Panc1 (cell line): ENCODE measurements around the gene TRIM16.
"Not testable (repeated sequence)": the region's sequence is repeated elsewhere in the genome, so short reads cannot be mapped to it uniquely, and the experiment has no call there.

ENCODE experiments used
- POLR2AphosphoS5 ChIP-seq: IDR thresholded peaks from 2 replicates; pipeline ENCODE4 v1.6.1; 2012; ENCODE audit warnings: mild to moderate bottlenecking, low read depth, low read length, moderate library complexity
- SIN3A ChIP-seq: IDR thresholded peaks from 2 replicates; pipeline ENCODE4 v1.6.1; 2012; ENCODE audit warnings: low read depth, mild to moderate bottlenecking, low read length, moderate library complexity, borderline replicate concordance; ENCODE audit not compliant: insufficient read depth
- TF ChIP-seq, protein P1 (sequence below): fragments of 450-650 bp; IDR thresholded peaks from 2 replicates; pipeline ENCODE4 v1.5.1; 2017; ENCODE audit warnings: mild to moderate bottlenecking
- TF ChIP-seq, protein P2 (sequence below), 2 experiments: IDR thresholded peaks; 2 replicates each; pipeline ENCODE4 v1.6.1; 2011 to 2012; ENCODE audit warnings: low read depth in 2 of 2, control low read depth in 1 of 2, low read length in 1 of 2, mild to moderate bottlenecking in 1 of 2, moderate library complexity in 1 of 2; ENCODE audit not compliant: insufficient read depth in 1 of 2

DNA sequence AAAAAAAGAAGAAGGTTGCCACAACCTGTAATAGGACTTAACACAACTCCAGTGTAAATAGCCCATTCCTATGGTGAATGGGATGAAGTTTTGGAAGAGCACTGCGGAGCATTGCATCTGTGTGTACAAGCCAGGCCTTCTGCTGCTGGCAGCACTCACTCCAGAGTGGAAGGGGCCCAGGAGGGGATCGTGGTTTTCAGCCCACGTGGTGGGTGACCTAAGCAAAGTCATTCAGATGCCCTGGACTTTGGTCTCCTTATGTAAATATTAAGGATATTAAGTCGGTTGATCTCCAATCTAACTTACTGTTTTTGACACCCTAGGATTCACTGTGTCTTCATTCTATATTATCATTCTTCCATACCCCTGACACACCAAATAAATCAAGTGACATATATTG, 67.3 kb downstream of the TRIM16 start:
- TF ChIP-seq SIN3A, POLR2AphosphoS5: not testable (repeated sequence)
- TF ChIP-seq, protein P1, sequence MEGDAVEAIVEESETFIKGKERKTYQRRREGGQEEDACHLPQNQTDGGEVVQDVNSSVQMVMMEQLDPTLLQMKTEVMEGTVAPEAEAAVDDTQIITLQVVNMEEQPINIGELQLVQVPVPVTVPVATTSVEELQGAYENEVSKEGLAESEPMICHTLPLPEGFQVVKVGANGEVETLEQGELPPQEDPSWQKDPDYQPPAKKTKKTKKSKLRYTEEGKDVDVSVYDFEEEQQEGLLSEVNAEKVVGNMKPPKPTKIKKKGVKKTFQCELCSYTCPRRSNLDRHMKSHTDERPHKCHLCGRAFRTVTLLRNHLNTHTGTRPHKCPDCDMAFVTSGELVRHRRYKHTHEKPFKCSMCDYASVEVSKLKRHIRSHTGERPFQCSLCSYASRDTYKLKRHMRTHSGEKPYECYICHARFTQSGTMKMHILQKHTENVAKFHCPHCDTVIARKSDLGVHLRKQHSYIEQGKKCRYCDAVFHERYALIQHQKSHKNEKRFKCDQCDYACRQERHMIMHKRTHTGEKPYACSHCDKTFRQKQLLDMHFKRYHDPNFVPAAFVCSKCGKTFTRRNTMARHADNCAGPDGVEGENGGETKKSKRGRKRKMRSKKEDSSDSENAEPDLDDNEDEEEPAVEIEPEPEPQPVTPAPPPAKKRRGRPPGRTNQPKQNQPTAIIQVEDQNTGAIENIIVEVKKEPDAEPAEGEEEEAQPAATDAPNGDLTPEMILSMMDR: not testable (repeated sequence)
- TF ChIP-seq, protein P2, sequence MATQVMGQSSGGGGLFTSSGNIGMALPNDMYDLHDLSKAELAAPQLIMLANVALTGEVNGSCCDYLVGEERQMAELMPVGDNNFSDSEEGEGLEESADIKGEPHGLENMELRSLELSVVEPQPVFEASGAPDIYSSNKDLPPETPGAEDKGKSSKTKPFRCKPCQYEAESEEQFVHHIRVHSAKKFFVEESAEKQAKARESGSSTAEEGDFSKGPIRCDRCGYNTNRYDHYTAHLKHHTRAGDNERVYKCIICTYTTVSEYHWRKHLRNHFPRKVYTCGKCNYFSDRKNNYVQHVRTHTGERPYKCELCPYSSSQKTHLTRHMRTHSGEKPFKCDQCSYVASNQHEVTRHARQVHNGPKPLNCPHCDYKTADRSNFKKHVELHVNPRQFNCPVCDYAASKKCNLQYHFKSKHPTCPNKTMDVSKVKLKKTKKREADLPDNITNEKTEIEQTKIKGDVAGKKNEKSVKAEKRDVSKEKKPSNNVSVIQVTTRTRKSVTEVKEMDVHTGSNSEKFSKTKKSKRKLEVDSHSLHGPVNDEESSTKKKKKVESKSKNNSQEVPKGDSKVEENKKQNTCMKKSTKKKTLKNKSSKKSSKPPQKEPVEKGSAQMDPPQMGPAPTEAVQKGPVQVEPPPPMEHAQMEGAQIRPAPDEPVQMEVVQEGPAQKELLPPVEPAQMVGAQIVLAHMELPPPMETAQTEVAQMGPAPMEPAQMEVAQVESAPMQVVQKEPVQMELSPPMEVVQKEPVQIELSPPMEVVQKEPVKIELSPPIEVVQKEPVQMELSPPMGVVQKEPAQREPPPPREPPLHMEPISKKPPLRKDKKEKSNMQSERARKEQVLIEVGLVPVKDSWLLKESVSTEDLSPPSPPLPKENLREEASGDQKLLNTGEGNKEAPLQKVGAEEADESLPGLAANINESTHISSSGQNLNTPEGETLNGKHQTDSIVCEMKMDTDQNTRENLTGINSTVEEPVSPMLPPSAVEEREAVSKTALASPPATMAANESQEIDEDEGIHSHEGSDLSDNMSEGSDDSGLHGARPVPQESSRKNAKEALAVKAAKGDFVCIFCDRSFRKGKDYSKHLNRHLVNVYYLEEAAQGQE (IDR thresholded peaks at IDR 0.05; ENCODE audit: insufficient read depth in 1 of 2, low read depth in 2 of 2, low read length in 1 of 2): not testable (repeated sequence)
